ENCODE results near the gene CDCA5. TPM values are rescaled to one million over a fixed set of nuclear protein-coding genes. Genes with fewer than 3 reads are reported as not detected.

Gene CDCA5
- total RNA-seq, 2 experiments from 2014 or later, result 111 to 119 TPM

GRCh38 chr11:65040847-65041622 is 42.8 kb downstream of the CDCA5 start, which contains the start of gene SAC3D1:
Gene SAC3D1 (plus strand): TSS chr11:65041210. CDS start chr11:65041293, 83 bp downstream.
- CTCF ChIA-PET, result interaction anchor here (0.9 to 1.4 kb wide), 4 partner anchors 11 to 59 kb away, joined by 3 to 6 read pairs (median 4); no protein-coding TSS in a partner anchor
- POLR2A ChIA-PET, result interaction anchor here (0.8 kb wide), 1 partner anchor 27 kb away, joined by 3 read pairs; no protein-coding TSS in a partner anchor
- intact Hi-C loops (cut with DNase I, micrococcal nuclease), result loop anchor here (1.0 to 5.0 kb wide), 20 partner anchors 14 to 724 kb away; partner anchors contain the start of genes CDCA5 (in 2 of the 2), SNX15 (in 2 of the 2), ZFPL1 (in 2 of the 2) and ZNHIT2 (in 2 of the 2)
- H3K4me1 Mint-ChIP-seq, result peaks cover 17% of the 10 kb centered on the region
- H3K4me3 Mint-ChIP-seq, result peak within 1 kb of the TSS; percentile 86
- H3K36me3 Mint-ChIP-seq (ENCODE audit: low read depth), result peaks cover 6% of the 10 kb centered on the region
- peak within 1 kb of the TSS; percentile 95 for H3K27ac Mint-ChIP-seq
- H3K9me3 Mint-ChIP-seq (ENCODE audit: low read depth), result no peaks in the 10 kb centered on the region
- peak; percentile 96 for DNase-seq
- no peaks in the 10 kb centered on the region for H3K27me3 Mint-ChIP-seq
- ATAC-seq, result peak; percentile 95

DNA sequence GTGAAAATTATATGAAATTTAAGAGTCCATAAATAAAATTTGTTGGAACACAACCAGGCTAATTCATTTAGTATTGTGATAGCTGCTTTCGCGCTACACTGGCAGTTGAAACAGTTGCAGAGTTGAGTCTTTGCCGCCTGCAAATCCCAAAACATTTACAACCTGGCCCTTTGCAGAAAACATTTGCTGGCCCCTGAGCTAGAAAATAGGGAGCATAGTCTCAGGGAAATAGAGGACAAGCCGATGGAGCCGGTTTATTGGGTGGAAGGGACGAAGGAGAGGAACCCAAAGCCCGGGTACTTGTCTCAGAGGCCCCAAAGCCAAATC is 43.4 kb downstream of the CDCA5 start:
- intact Hi-C loops (cut with DNase I, micrococcal nuclease), result loop anchor here (1.0 to 5.0 kb wide), 8 partner anchors 13 to 724 kb away; partner anchors contain the start of genes SNX15 (in 2 of the 2), CDCA5 (in 1 of the 2), PPP2R5B (in 1 of the 2) and TIGD3 (in 1 of the 2)
- CTCF ChIA-PET, result interaction anchor here (0.9 to 1.4 kb wide), 3 partner anchors 11 to 59 kb away, joined by 3 to 6 read pairs (median 4); no protein-coding TSS in a partner anchor
- DNase-seq (no peak), ATAC-seq (no peak)
- peaks cover 15% of the 10 kb centered on the region for H3K4me1 Mint-ChIP-seq
- POLR2A ChIA-PET, result interaction anchor here (0.8 kb wide), 1 partner anchor 26 kb away, joined by 3 read pairs; no protein-coding TSS in a partner anchor
- H3K27me3 Mint-ChIP-seq, result no peaks in the 10 kb centered on the region
- no peaks in the 10 kb centered on the region for H3K9me3 Mint-ChIP-seq (ENCODE audit: low read depth)
- peak overlapping the region; percentile 95 for H3K27ac Mint-ChIP-seq
- peak overlapping the region; percentile 86 for H3K4me3 Mint-ChIP-seq
- peaks cover 6% of the 10 kb centered on the region for H3K36me3 Mint-ChIP-seq (ENCODE audit: low read depth)

DNA sequence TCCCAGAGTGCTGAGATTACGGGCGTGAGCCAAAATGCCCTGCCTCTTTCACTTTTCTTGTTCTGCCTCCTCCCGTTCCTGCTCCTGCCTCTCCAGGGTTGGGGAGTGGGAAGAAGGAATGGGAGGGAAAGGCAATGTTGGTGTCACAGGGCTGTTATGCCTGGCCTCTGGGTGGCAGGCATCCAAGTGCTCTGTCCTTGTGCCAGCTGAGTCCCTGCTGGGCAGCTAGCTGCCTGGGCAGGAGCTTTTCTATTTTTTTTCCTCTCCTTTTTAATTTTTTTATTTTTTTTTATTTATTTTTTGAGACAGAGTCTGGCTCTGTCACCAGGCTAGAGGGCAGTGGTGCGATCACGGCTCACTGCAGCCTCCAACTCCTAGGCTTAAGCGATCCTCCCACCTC is 46.9 kb downstream of the CDCA5 start:
- Mint-ChIP-seq H3K4me3 (no peak overlapping the region), H3K27ac (no peak overlapping the region), H3K9me3 (ENCODE audit: low read depth) (no peaks in the 10 kb centered on the region), H3K36me3 (ENCODE audit: low read depth) (no peaks in the 10 kb centered on the region), H3K4me1 (peaks cover 5% of the 10 kb centered on the region), H3K27me3 (no peaks in the 10 kb centered on the region)
- no peak for ATAC-seq
- CTCF ChIA-PET, result interaction anchor here (0.8 to 1.7 kb wide), 4 partner anchors 9 to 293 kb away, joined by 3 to 7 read pairs (median 4); partner anchors contain the start of gene SNX15
- POLR2A ChIA-PET, result interaction anchor here (0.7 kb wide), 1 partner anchor 38 kb away, joined by 3 read pairs; no protein-coding TSS in a partner anchor
- no peak for DNase-seq
- intact Hi-C loops (cut with DNase I, micrococcal nuclease), result no loop called here

- POLR2A ChIA-PET, result no interaction called here
- no peak overlapping the region for H3K4me3 Mint-ChIP-seq
- intact Hi-C loops (cut with DNase I, micrococcal nuclease), result no loop called here
- CTCF ChIA-PET, result no interaction called here
- H3K4me1 Mint-ChIP-seq, result peaks cover 1% of the 10 kb centered on the region
- no peaks in the 10 kb centered on the region for H3K9me3 Mint-ChIP-seq (ENCODE audit: low read depth)
- no peaks in the 10 kb centered on the region for H3K27me3 Mint-ChIP-seq
- no peaks in the 10 kb centered on the region for H3K36me3 Mint-ChIP-seq (ENCODE audit: low read depth)
- H3K27ac Mint-ChIP-seq, result no peak overlapping the region
- no peak for ATAC-seq
- no peak for DNase-seq
Observed at GRCh38 chr11:65035579-65035978, 48.3 kb downstream of the CDCA5 start.

- CTCF ChIA-PET, result no interaction called here
- Mint-ChIP-seq H3K4me3 (no peak overlapping the region), H3K9me3 (ENCODE audit: low read depth) (no peaks in the 10 kb centered on the region), H3K4me1 (no peaks in the 10 kb centered on the region), H3K27me3 (no peaks in the 10 kb centered on the region), H3K27ac (no peak overlapping the region), H3K36me3 (ENCODE audit: low read depth) (no peaks in the 10 kb centered on the region)
- ATAC-seq (no peak), DNase-seq (no peak)
- intact Hi-C loops (cut with DNase I, micrococcal nuclease), result no loop called here
- POLR2A ChIA-PET, result interaction anchor here (0.6 kb wide), 1 partner anchor 79 kb away, joined by 3 read pairs; no protein-coding TSS in a partner anchor
Observed at GRCh38 chr11:65034423-65034822, 49.4 kb downstream of the CDCA5 start.

DNA sequence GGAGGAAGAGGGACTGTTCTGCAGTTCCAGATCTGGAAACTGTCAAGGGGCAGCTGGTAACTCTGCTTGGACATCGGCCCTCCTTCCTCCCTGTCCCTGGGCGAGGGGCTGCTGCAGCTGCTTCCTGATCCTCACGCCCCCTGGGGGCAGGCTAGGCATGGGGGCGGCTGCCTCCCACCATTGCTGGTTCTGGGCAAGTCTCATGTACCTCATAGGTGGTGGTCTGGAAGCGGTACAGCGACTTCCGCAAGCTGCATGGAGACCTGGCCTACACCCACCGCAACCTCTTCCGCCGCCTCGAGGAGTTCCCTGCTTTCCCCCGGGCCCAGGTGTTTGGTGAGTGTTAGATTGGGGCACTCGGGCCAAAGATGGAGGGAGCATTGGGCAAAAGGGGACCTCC is 51.6 kb downstream of the CDCA5 start:
- DNase-seq (no peak), ATAC-seq (no peak)
- Mint-ChIP-seq H3K27ac (no peak overlapping the region), H3K4me1 (peaks cover 15% of the 10 kb centered on the region), H3K4me3 (no peak overlapping the region), H3K27me3 (no peaks in the 10 kb centered on the region), H3K36me3 (ENCODE audit: low read depth) (no peaks in the 10 kb centered on the region), H3K9me3 (ENCODE audit: low read depth) (no peaks in the 10 kb centered on the region)
- ChIA-PET POLR2A (no interaction called here), CTCF (no interaction called here)
- intact Hi-C loops (cut with DNase I, micrococcal nuclease), result no loop called here

Small RNA genes within 50 kb of the gene (microRNA-seq; reads per million reads assigned to microRNA genes)
- gene MIR6751 (ENCODE audit: borderline replicate concordance), result 1.1 reads per million

Other genes starting within 250 kb of the CDCA5 start
- gene CDC42BPG, start 239.4 kb downstream of the CDCA5 start, total RNA-seq, result under 1 TPM; 0.28 to 0.39 TPM
- 10 to 100 TPM; 71.0 to 73.6 TPM for gene EHD1, start 205.4 kb downstream of the CDCA5 start, total RNA-seq
- gene ATG2A, start 166.8 kb downstream of the CDCA5 start, total RNA-seq, result 10 to 100 TPM; 15.8 to 16.7 TPM
- gene PPP2R5B, start 159.4 kb downstream of the CDCA5 start, total RNA-seq, result 10 to 100 TPM; 13.2 to 13.5 TPM
- under 1 TPM in 1 of 2 experiments, not detected in 1; 0.34 TPM for gene GPHA2, start 148.1 kb downstream of the CDCA5 start, total RNA-seq
- 1 to 10 TPM; 1.2 to 1.6 TPM for gene MAJIN, start 111.9 kb downstream of the CDCA5 start, total RNA-seq
- not detected for gene BATF2, start 87.1 kb downstream of the CDCA5 start, total RNA-seq
- 100 to 1,000 TPM in 1 of 2 experiments, 10 to 100 TPM in 1; 89.6 to 109 TPM for gene ARL2, start 69.9 kb downstream of the CDCA5 start, total RNA-seq
- 10 to 100 TPM; 12.1 to 14.2 TPM for gene SNX15, start 56.6 kb downstream of the CDCA5 start, total RNA-seq
- 10 to 100 TPM; 10.5 to 12.1 TPM for gene SAC3D1, start 42.8 kb downstream of the CDCA5 start, total RNA-seq
- 10 to 100 TPM; 11.7 to 13.6 TPM for gene NAALADL1, start 25.5 kb downstream of the CDCA5 start, total RNA-seq
- 10 to 100 TPM; 24.2 to 31.8 TPM for gene ZFPL1, start 182 bp upstream of the CDCA5 start, total RNA-seq
- 100 to 1,000 TPM in 1 of 2 experiments, 10 to 100 TPM in 1; 94.3 to 123 TPM for gene VPS51, start 12.2 kb upstream of the CDCA5 start, total RNA-seq
- 10 to 100 TPM; 17.4 to 18.1 TPM for gene TM7SF2, start 27.8 kb upstream of the CDCA5 start, total RNA-seq
- gene ZNHIT2, start 33.7 kb upstream of the CDCA5 start, total RNA-seq, result 1 to 10 TPM; 7.1 to 9.7 TPM
- 1,000 to 10,000 TPM; 1,125 to 1,182 TPM for gene FAU, start 38.1 kb upstream of the CDCA5 start, total RNA-seq
- 10 to 100 TPM; 58.5 to 62.5 TPM for gene MRPL49, start 38.3 kb upstream of the CDCA5 start, total RNA-seq
- gene SYVN1, start 50.5 kb upstream of the CDCA5 start, total RNA-seq, result 10 to 100 TPM; 24.3 to 31.1 TPM
- not detected for gene SPDYC, start 86.2 kb upstream of the CDCA5 start, total RNA-seq
- gene CAPN1, start 97.9 kb upstream of the CDCA5 start, total RNA-seq, result 100 to 1,000 TPM; 103 to 125 TPM
- gene POLA2, start 177.9 kb upstream of the CDCA5 start, total RNA-seq, result 10 to 100 TPM; 63.1 to 83.3 TPM
- under 1 TPM; 0.91 to 0.93 TPM for gene CDC42EP2, start 230.8 kb upstream of the CDCA5 start, total RNA-seq
- 10 to 100 TPM; 67.5 to 69.0 TPM for gene DPF2, start 249.8 kb upstream of the CDCA5 start, total RNA-seq